GM12865 (cell line): Measurements from ENCODE around the gene CDK5RAP1.

Experiments
- DNase-seq: peaks from one replicate; pipeline ENCODE4 v3.0.0; 2010; ENCODE audit warnings: low read depth
- H3K4me3 ChIP-seq: 2 replicates; pipeline ENCODE4 v1.5.1; 2011; ENCODE audit warnings: mild to moderate bottlenecking, low read depth, low read length, control low read depth
- CTCF ChIP-seq: IDR thresholded peaks from 2 replicates; pipeline ENCODE4 v1.5.1; 2011; ENCODE audit warnings: low read length, control low read depth, low read depth, inconsistent platforms; ENCODE audit not compliant: insufficient read depth; ENCODE audit errors: missing control alignments

CDK5RAP1 gene

GRCh38 chr20:33333616-33334015 lies 67.7 kb downstream of the CDK5RAP1 start:
- TF ChIP-seq CTCF, result no peak
- H3K4me3 ChIP-seq, result no peak overlapping the region
- no peak for DNase-seq

- no peak for DNase-seq
Observed at GRCh38 chr20:33332905-33333456, 68.3 kb downstream of the CDK5RAP1 start.

GRCh38 chr20:33328157-33329137 lies 72.9 kb downstream of the CDK5RAP1 start:
- no peak for TF ChIP-seq CTCF
- no peak overlapping the region for H3K4me3 ChIP-seq
- DNase-seq, result no peak

More at GRCh38 chr20:33332905-33333456, 68.3 kb downstream of the CDK5RAP1 start:
- no peak for TF ChIP-seq CTCF
- H3K4me3 ChIP-seq, result no peak overlapping the region

- TF ChIP-seq CTCF, result no peak
- H3K4me3 ChIP-seq, result no peak overlapping the region
- no peak for DNase-seq
Observed at GRCh38 chr20:33325350-33325749, 76.0 kb downstream of the CDK5RAP1 start.

GRCh38 chr20:33323236-33323635 lies 78.1 kb downstream of the CDK5RAP1 start:
- no peak overlapping the region for H3K4me3 ChIP-seq
- TF ChIP-seq CTCF, result no peak
- DNase-seq, result no peak

- DNase-seq, result no peak
- no peak for TF ChIP-seq CTCF
- no peak overlapping the region for H3K4me3 ChIP-seq
Observed at GRCh38 chr20:33322456-33322855, 78.9 kb downstream of the CDK5RAP1 start.
